ENCODE data around the gene CD200R1L. TPM values are rescaled to one million over a fixed set of nuclear protein-coding genes. Genes with fewer than 3 reads are reported as not detected.
A peak's percentile ranks its signal among the peaks of the same experiment; 100 is the strongest.

The CD200R1L gene, protein sequence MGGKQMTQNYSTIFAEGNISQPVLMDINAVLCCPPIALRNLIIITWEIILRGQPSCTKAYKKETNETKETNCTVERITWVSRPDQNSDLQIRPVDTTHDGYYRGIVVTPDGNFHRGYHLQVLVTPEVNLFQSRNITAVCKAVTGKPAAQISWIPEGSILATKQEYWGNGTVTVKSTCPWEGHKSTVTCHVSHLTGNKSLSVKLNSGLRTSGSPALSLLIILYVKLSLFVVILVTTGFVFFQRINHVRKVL
- total RNA-seq (2014; rRNA removed; shearing (Covaris generic)) (not detected in 2 replicates), total RNA-seq (2022) (not detected in 2 replicates), Bru-seq, nascent RNA (not detected), BruChase-seq, experiment 1, labeled RNA remaining after a 6-hour chase (not detected), BruChase-seq, experiment 2, labeled RNA remaining after a 2-hour chase (not detected)
- long read RNA-seq, result 0 reads

DNA sequence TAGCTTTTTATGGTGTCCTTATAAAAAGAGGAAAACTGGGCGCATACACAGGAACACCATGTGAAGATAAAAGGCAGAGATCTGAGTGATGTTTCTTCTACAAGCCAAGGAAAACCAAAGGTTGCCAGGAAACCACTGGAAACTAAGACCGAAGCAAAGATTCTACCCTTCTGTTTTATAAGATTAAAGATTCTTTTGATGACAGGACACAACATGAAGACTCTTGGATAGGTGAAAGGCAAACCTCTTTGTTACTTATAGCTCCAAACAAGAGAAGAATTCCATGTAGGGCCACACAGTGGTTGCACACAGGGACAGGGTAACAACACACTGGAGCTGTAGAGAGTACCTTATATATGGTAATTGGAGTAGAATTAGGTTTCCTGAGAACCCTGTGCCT, at the start of gene CD200R1L:
Gene CD200R1L (minus strand): TSS at position 101 of the 400 bp plus-strand sequence. CDS start 17,497 bp downstream, outside the sequence.
- TF ChIP-seq, protein P1, sequence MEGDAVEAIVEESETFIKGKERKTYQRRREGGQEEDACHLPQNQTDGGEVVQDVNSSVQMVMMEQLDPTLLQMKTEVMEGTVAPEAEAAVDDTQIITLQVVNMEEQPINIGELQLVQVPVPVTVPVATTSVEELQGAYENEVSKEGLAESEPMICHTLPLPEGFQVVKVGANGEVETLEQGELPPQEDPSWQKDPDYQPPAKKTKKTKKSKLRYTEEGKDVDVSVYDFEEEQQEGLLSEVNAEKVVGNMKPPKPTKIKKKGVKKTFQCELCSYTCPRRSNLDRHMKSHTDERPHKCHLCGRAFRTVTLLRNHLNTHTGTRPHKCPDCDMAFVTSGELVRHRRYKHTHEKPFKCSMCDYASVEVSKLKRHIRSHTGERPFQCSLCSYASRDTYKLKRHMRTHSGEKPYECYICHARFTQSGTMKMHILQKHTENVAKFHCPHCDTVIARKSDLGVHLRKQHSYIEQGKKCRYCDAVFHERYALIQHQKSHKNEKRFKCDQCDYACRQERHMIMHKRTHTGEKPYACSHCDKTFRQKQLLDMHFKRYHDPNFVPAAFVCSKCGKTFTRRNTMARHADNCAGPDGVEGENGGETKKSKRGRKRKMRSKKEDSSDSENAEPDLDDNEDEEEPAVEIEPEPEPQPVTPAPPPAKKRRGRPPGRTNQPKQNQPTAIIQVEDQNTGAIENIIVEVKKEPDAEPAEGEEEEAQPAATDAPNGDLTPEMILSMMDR (conservative IDR thresholded peaks at IDR 0.05; ENCODE audit: low read length), result no peak
- TF ChIP-seq EZH2phosphoT487 (IDR thresholded peaks at IDR 0.05; ENCODE audit: borderline replicate concordance, low read depth, low read length), result no peak
- H3K79me2 ChIP-seq (ENCODE audit: insufficient read depth, low read depth, low read length), result no peaks in the 10 kb centered on the region
- no peaks in the 10 kb centered on the region for H3K36me3 ChIP-seq (ENCODE audit: insufficient read depth, low read length)
- no TSS peak for BruUV-seq (replicated peaks)
- no peaks in the 10 kb centered on the region for H3K9me2 ChIP-seq (ENCODE audit: insufficient read depth, low read length)
- H3K27ac ChIP-seq (ENCODE audit: low read depth, low read length, poor library complexity, severe bottlenecking), result no peak within 1 kb of the TSS
- ChIA-PET CTCF (ENCODE audit: unreplicated experiment) (no interaction called here), POLR2A (interaction anchor here (0.8 to 1.3 kb wide), 3 partner anchors 9 to 87 kb away, joined by 3 to 4 read pairs (median 3); no protein-coding TSS in a partner anchor)
- H3K4me1 ChIP-seq (ENCODE audit: insufficient read depth, low read length, poor library complexity, severe bottlenecking), result peaks cover 12% of the 10 kb centered on the region
- intact Hi-C loops (cut with micrococcal nuclease; ENCODE audit: unreplicated experiment), result no loop called here
- H3K4me2 ChIP-seq (ENCODE audit: low read length), result peak within 1 kb of the TSS; percentile 53
- H3K9me3 ChIP-seq (ENCODE audit: low read length), result peaks cover 6% of the 10 kb centered on the region; the same call in 1 of the 2 replicates
- no peak for DNase-seq (ENCODE audit: low spot score)
- no peaks in the 10 kb centered on the region for H4K20me1 ChIP-seq (ENCODE audit: insufficient read depth, low read length)
- no peak within 1 kb of the TSS for H3K4me3 ChIP-seq (ENCODE audit: low read depth, low read length, poor library complexity, severe bottlenecking)
- peak within 1 kb of the TSS; percentile 79 for H2AFZ ChIP-seq (ENCODE audit: low read length)

DNA sequence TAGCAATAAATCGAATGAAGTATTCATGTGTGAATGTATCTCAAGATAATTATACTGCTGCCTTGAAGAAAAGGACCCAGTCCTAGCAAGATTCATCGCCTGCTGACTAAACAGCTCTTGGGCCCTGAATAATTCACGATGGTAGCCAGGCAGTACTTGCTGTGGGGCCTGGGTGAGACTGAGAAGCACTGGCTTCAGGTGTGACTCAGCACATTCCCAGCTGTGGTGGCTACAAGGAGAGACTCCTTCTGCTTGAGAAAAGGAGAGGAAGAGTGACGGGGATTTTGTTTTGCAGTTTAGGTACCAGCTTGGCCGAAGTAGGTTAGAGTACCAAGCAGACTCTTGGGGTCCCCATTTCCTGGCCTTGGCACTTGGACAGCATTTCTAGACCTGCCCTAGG, 47.6 kb upstream of the CD200R1L start:
- Histone ChIP-seq H3K79me2 (ENCODE audit: insufficient read depth, low read depth, low read length) (no peaks in the 10 kb centered on the region), H3K4me2 (ENCODE audit: low read length) (no peak overlapping the region), H4K20me1 (ENCODE audit: insufficient read depth, low read length) (no peaks in the 10 kb centered on the region), H3K9me3 (ENCODE audit: low read length) (no peaks in the 10 kb centered on the region), H3K27ac (ENCODE audit: low read depth, low read length, poor library complexity, severe bottlenecking) (no peak overlapping the region), H3K9me2 (ENCODE audit: insufficient read depth, low read length) (no peaks in the 10 kb centered on the region), H2AFZ (ENCODE audit: low read length) (no peak overlapping the region), H3K4me1 (ENCODE audit: insufficient read depth, low read length, poor library complexity, severe bottlenecking) (peaks cover 2% of the 10 kb centered on the region), H3K36me3 (ENCODE audit: insufficient read depth, low read length) (no peaks in the 10 kb centered on the region), H3K4me3 (ENCODE audit: low read depth, low read length, poor library complexity, severe bottlenecking) (no peak overlapping the region)
- TF ChIP-seq, protein P1 (conservative IDR thresholded peaks at IDR 0.05; ENCODE audit: low read length), result no peak
- no peak for TF ChIP-seq EZH2phosphoT487 (IDR thresholded peaks at IDR 0.05; ENCODE audit: borderline replicate concordance, low read depth, low read length)
- no peak for DNase-seq (ENCODE audit: low spot score)
- intact Hi-C loops (cut with micrococcal nuclease; ENCODE audit: unreplicated experiment), result no loop called here
- ChIA-PET CTCF (ENCODE audit: unreplicated experiment) (no interaction called here), POLR2A (no interaction called here)
- no TSS peak for BruUV-seq (replicated peaks)

DNA sequence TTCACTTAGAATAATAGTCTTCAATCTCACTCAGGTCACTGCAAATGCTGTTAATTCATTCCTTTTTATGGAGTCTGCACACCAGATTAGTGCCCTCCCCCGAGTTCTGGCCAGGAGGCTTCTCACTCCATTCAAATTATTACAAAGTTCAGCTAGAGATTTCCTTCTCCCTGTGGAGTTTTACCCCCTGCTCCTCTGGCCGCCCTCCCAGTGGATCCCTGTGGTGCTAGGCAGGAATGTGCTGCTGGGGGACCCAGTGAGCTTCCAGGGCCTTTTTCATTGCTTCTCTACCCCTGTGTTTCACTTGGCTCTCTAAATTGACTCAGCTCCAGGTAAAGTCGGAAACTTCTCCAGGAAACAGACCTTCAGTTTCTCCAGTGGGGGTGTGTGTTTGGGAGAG, 42.7 kb upstream of the CD200R1L start:
- ChIA-PET CTCF (ENCODE audit: unreplicated experiment) (no interaction called here), POLR2A (no interaction called here)
- H3K9me3 ChIP-seq (ENCODE audit: low read length), result no peaks in the 10 kb centered on the region
- BruUV-seq (replicated peaks), result no TSS peak
- H3K79me2 ChIP-seq (ENCODE audit: insufficient read depth, low read depth, low read length), result no peaks in the 10 kb centered on the region
- no peak overlapping the region for H3K27ac ChIP-seq (ENCODE audit: low read depth, low read length, poor library complexity, severe bottlenecking)
- no peaks in the 10 kb centered on the region for H4K20me1 ChIP-seq (ENCODE audit: insufficient read depth, low read length)
- no peak for DNase-seq (ENCODE audit: low spot score)
- intact Hi-C loops (cut with micrococcal nuclease; ENCODE audit: unreplicated experiment), result no loop called here
- H3K4me1 ChIP-seq (ENCODE audit: insufficient read depth, low read length, poor library complexity, severe bottlenecking), result peaks cover 14% of the 10 kb centered on the region
- TF ChIP-seq EZH2phosphoT487 (IDR thresholded peaks at IDR 0.05; ENCODE audit: borderline replicate concordance, low read depth, low read length), result no peak
- TF ChIP-seq, protein P1 (conservative IDR thresholded peaks at IDR 0.05; ENCODE audit: low read length), result no peak
- no peaks in the 10 kb centered on the region for H3K36me3 ChIP-seq (ENCODE audit: insufficient read depth, low read length)
- H3K4me3 ChIP-seq (ENCODE audit: low read depth, low read length, poor library complexity, severe bottlenecking), result no peak overlapping the region
- H3K9me2 ChIP-seq (ENCODE audit: insufficient read depth, low read length), result no peaks in the 10 kb centered on the region
- H2AFZ ChIP-seq (ENCODE audit: low read length), result peak overlapping the region; percentile 80
- H3K4me2 ChIP-seq (ENCODE audit: low read length), result no peak overlapping the region

All from OCI-LY7 (cell line).